Measurements from ENCODE around the gene C1QTNF6. TPM values are rescaled to one million over a fixed set of nuclear protein-coding genes. Genes with fewer than 3 reads are reported as not detected.

Gene C1QTNF6
- total RNA-seq (2021; ENCODE audit: unreplicated experiment) (25.0 TPM), Bru-seq, nascent RNA (percentile 64 among the genes with signal in this experiment), BruChase-seq, experiment 1, labeled RNA remaining after a 2-hour chase (percentile 72 among the genes with signal in this experiment), BruChase-seq, experiment 2, labeled RNA remaining after a 6-hour chase (percentile 69 among the genes with signal in this experiment)
- polyA plus RNA-seq (2012; ENCODE audit: insufficient read length), result 24.0 TPM
- long read RNA-seq, transcript C1QTNF6-201 (3 exons, 2,934 nt), result major isoform, 6 of 32 reads
- long read RNA-seq, partial matches to known transcripts, result 20 of 32 reads
- long read RNA-seq, other reads (novel, unspliced or antisense), result 4 of 32 reads

GRCh38 chr22:37187891-37188761 lies at the start of gene C1QTNF6:
TSS of gene C1QTNF6 (minus strand) at chr22:37188247. CDS start at chr22:37188213, 34 bp downstream.
- Histone ChIP-seq H3K4me3 (ENCODE audit: low read depth in 2 of 2, low read length in 2 of 2) (peak within 1 kb of the TSS; percentile 49 to 64), H3K4me1 (ENCODE audit: control insufficient read depth, insufficient read depth, low read length) (peaks cover 63% of the 10 kb centered on the region), H3K36me3 (ENCODE audit: control insufficient read depth, insufficient read depth, low read length) (no peaks in the 10 kb centered on the region), H3K9me3 (ENCODE audit: control insufficient read depth, insufficient read depth, low read depth, low read length) (no peaks in the 10 kb centered on the region), H3K27ac (ENCODE audit: low read length) (peak within 1 kb of the TSS; percentile 94), H3K27me3 (ENCODE audit: control insufficient read depth, insufficient read depth, low read length) (no peaks in the 10 kb centered on the region)
- ATAC-seq (peak; percentile 75), DNase-seq (ENCODE audit: low read depth, low spot score) (no peak)
- in situ Hi-C loops (cut with HindIII; ENCODE audit: low pct_unique_long_range_greater_than_20kb, low sequenced_read_pairs), result no loop called here
- ChIA-PET CTCF (no interaction called here), POLR2A (no interaction called here)
- intact Hi-C loops (cut with micrococcal nuclease; ENCODE audit: unreplicated experiment), result no loop called here
- BruUV-seq (replicated peaks), result no TSS peak
- TF ChIP-seq, protein P1, sequence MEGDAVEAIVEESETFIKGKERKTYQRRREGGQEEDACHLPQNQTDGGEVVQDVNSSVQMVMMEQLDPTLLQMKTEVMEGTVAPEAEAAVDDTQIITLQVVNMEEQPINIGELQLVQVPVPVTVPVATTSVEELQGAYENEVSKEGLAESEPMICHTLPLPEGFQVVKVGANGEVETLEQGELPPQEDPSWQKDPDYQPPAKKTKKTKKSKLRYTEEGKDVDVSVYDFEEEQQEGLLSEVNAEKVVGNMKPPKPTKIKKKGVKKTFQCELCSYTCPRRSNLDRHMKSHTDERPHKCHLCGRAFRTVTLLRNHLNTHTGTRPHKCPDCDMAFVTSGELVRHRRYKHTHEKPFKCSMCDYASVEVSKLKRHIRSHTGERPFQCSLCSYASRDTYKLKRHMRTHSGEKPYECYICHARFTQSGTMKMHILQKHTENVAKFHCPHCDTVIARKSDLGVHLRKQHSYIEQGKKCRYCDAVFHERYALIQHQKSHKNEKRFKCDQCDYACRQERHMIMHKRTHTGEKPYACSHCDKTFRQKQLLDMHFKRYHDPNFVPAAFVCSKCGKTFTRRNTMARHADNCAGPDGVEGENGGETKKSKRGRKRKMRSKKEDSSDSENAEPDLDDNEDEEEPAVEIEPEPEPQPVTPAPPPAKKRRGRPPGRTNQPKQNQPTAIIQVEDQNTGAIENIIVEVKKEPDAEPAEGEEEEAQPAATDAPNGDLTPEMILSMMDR (IDR thresholded peaks at IDR 0.05), result no peak
- peak; percentile 49; the same call in 1 of the 2 replicates for TF ChIP-seq POLR2AphosphoS5 (IDR thresholded peaks at IDR 0.05; ENCODE audit: low read depth, low read length)

- Histone ChIP-seq H3K9me3 (ENCODE audit: control insufficient read depth, insufficient read depth, low read depth, low read length) (no peaks in the 10 kb centered on the region), H3K27me3 (ENCODE audit: control insufficient read depth, insufficient read depth, low read length) (no peaks in the 10 kb centered on the region), H3K4me3 (ENCODE audit: low read depth in 2 of 2, low read length in 2 of 2) (no peak overlapping the region), H3K4me1 (ENCODE audit: control insufficient read depth, insufficient read depth, low read length) (peaks cover under 1% of the 10 kb centered on the region; the same call in 1 of the 2 replicates), H3K36me3 (ENCODE audit: control insufficient read depth, insufficient read depth, low read length) (no peaks in the 10 kb centered on the region), H3K27ac (ENCODE audit: low read length) (no peak overlapping the region)
- POLR2A ChIA-PET, result no interaction called here
- CTCF ChIA-PET, result no interaction called here
- BruUV-seq (replicated peaks), result no TSS peak
- TF ChIP-seq REST (IDR thresholded peaks at IDR 0.05; ENCODE audit: insufficient read depth in 1 of 2, low read depth in 2 of 2, low read length in 1 of 2) (no peak), TCF7L2 (IDR thresholded peaks at IDR 0.05; ENCODE audit: low read depth, low read length) (no peak), POLR2AphosphoS5 (IDR thresholded peaks at IDR 0.05; ENCODE audit: low read depth, low read length) (no peak), SIN3A (IDR thresholded peaks at IDR 0.05; ENCODE audit: borderline replicate concordance, insufficient read depth, low read depth, low read length) (no peak)
- TF ChIP-seq, protein P1 (IDR thresholded peaks at IDR 0.05), result no peak
- in situ Hi-C loops (cut with HindIII; ENCODE audit: low pct_unique_long_range_greater_than_20kb, low sequenced_read_pairs) (no loop called here), intact Hi-C loops (cut with micrococcal nuclease; ENCODE audit: unreplicated experiment) (no loop called here)
- ATAC-seq (no peak), DNase-seq (ENCODE audit: low read depth, low spot score) (no peak)
Measured at GRCh38 chr22:37235897-37236607, 48.0 kb upstream of the C1QTNF6 start.

Measured in Panc1 (cell line).